GM13977 (cell line): ENCODE data around the gene RASGRP1.

Experiments used
- DNase-seq: peaks from one replicate; pipeline ENCODE4 v3.0.0; 2012; ENCODE audit warnings: low spot score
- in situ Hi-C: fragments of 300-500 bp; cut with MboI; formaldehyde crosslinking; loops from one replicate; pipeline ENCODE4 v1.12.0; 2022; ENCODE audit warnings: low sequenced_read_pairs, low pct_unique_long_range_greater_than_20kb, mixed read lengths, inconsistent platforms; ENCODE audit not compliant: unreplicated experiment
- TF ChIP-seq, protein P1 (sequence below): IDR thresholded peaks from 2 replicates; pipeline ENCODE4 v1.5.1; 2012; ENCODE audit warnings: mild to moderate bottlenecking, control low read depth; ENCODE audit not compliant: insufficient read depth; ENCODE audit errors: extremely low read depth, missing control alignments

RASGRP1 gene

GRCh38 chr15:38479756-38480155 lies 84.9 kb downstream of the RASGRP1 start:
- TF ChIP-seq, protein P1, sequence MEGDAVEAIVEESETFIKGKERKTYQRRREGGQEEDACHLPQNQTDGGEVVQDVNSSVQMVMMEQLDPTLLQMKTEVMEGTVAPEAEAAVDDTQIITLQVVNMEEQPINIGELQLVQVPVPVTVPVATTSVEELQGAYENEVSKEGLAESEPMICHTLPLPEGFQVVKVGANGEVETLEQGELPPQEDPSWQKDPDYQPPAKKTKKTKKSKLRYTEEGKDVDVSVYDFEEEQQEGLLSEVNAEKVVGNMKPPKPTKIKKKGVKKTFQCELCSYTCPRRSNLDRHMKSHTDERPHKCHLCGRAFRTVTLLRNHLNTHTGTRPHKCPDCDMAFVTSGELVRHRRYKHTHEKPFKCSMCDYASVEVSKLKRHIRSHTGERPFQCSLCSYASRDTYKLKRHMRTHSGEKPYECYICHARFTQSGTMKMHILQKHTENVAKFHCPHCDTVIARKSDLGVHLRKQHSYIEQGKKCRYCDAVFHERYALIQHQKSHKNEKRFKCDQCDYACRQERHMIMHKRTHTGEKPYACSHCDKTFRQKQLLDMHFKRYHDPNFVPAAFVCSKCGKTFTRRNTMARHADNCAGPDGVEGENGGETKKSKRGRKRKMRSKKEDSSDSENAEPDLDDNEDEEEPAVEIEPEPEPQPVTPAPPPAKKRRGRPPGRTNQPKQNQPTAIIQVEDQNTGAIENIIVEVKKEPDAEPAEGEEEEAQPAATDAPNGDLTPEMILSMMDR: no peak
- no peak for DNase-seq
- in situ Hi-C loops: loop anchor here (25.0 kb wide), 1 partner anchor 183 kb away; no protein-coding TSS in a partner anchor

DNA sequence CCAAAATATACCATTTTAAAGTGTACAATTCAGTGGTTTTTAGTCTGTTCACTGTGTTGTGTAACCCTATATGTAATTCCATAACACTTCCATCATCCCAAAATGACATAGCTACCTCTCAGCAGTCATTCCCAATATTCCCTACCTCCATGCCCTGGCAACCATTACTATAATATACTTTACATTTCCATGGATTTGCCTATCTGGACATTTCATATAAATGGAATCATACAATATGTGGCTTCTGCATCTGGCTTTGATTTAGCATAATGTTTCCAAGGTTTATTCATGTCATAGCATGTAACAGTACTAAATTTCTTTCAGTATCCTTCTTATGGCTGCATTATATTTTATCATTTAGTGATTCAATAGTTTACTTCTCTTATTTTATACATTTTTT lies 85.3 kb downstream of the RASGRP1 start:
- in situ Hi-C loops: loop anchor here (25.0 kb wide), 1 partner anchor 183 kb away; no protein-coding TSS in a partner anchor
- DNase-seq: no peak
- TF ChIP-seq, protein P1: no peak

DNA sequence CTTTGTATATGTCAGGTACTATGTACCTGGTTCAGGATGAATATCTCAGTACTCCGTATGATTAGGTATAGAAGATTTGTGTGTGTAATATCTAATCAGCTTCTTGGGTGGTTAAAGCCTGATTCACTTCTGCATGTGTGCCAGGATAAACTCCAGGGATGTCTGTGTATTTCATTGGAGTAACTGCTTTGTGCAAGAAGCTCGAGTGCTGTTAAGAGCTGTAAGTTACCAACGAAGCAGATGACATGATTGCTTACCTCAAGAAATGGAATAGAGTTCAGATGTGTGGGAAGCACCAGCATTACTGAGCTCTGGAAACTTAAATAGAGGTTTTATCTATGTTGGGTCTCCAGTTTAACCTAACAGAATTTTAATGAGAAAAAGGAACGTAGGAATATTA lies 87.0 kb downstream of the RASGRP1 start:
- DNase-seq: no peak
- in situ Hi-C loops: loop anchor here (25.0 kb wide), 1 partner anchor 185 kb away; no protein-coding TSS in a partner anchor
- TF ChIP-seq, protein P1: no peak

DNA sequence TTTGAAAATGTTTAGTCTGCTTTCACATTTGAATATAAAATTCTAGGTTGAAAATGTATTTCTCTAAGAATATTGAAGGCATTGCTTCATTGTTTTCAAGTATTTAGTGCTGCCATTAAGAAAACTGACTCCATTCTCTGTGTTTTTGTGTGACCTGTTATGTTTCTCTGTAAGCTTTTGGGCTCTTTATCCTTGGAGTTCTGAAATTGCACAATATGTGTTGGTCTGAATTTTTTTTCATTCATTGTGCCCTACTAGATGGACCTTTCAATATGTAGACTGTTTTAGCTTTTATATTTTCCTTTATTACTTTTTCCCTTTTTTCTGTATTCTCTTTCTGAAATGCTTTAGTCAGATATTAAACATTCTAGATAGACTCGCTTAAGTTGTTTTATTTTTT lies 88.5 kb downstream of the RASGRP1 start:
- no peak for DNase-seq
- TF ChIP-seq, protein P1: no peak
- in situ Hi-C loops: loop anchor here (25.0 kb wide), 1 partner anchor 186 kb away; no protein-coding TSS in a partner anchor

- DNase-seq: no peak
- TF ChIP-seq, protein P1: no peak
- in situ Hi-C loops: loop anchor here (25.0 kb wide), 1 partner anchor 187 kb away; no protein-coding TSS in a partner anchor
Observed at GRCh38 chr15:38475361-38475760, 89.3 kb downstream of the RASGRP1 start.

DNA sequence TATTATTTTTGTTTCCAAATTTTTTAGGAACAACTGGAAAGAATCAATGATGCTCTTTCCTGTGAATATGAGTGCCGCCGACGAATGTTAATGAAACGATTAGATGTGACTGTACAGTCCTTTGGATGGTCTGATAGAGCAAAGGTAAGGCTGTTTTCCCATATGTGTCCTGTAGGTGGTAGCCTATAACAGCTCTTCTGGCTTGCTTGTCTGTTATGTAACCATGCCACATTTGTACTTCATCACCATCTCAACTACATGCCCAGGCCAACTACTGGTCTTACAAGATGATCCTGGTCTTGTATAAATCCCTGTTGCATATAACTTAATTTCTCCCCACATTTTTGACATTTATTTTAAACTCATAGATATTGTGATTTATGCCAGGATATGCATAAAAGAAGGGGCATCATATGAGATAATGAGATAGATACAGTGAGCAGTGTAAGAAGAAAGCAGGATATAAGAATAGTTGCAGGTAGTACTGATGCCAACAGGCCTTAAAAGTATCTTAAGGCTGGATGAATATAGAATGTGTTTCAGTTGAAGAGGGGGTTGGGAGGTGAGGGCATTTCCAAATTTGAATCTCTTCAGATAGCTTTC lies 90.4 kb downstream of the RASGRP1 start:
- DNase-seq: peak; percentile 45
- TF ChIP-seq, protein P1: peak; percentile 72
- in situ Hi-C loops: no loop called here
